ENCODE results near the gene NPW. TPM values are rescaled to one million over a fixed set of nuclear protein-coding genes. Genes with fewer than 3 reads are reported as not detected.

Gene NPW
- total RNA-seq, 1 donor, result not detected

GRCh38 chr16:2061526-2061925 is 41.9 kb downstream of the NPW start:
- Histone ChIP-seq H2AFZ (ENCODE audit: low read length) (no peak overlapping the region), H3K4me1 (ENCODE audit: insufficient read depth, low read length) (no peaks in the 10 kb centered on the region), H3K27ac (ENCODE audit: low read depth, low read length) (no peak overlapping the region), H3K36me3 (ENCODE audit: insufficient read depth, low read length) (peaks cover 42% of the 10 kb centered on the region), H3K27me3 (ENCODE audit: insufficient read depth, low read length) (no peaks in the 10 kb centered on the region), H3K4me2 (ENCODE audit: insufficient read depth, low read length) (no peak overlapping the region), H4K20me1 (ENCODE audit: insufficient read depth, low read length) (peaks cover 2% of the 10 kb centered on the region), H3K9me3 (ENCODE audit: low read depth, low read length) (no peaks in the 10 kb centered on the region), H3K4me3 (ENCODE audit: insufficient read depth, low read length) (no peak overlapping the region), H3K79me2 (ENCODE audit: insufficient read depth, low read length) (no peaks in the 10 kb centered on the region)
- DNase-seq (ENCODE audit: insufficient read length, low spot score, missing footprints), result no peak
- no peak for TF ChIP-seq CTCF (IDR thresholded peaks at IDR 0.05; ENCODE audit: extremely low read depth, low read depth, low read length)

GRCh38 chr16:2062801-2063200 is 43.2 kb downstream of the NPW start:
- Histone ChIP-seq H2AFZ (ENCODE audit: low read length) (no peak overlapping the region), H3K4me1 (ENCODE audit: insufficient read depth, low read length) (no peaks in the 10 kb centered on the region), H3K36me3 (ENCODE audit: insufficient read depth, low read length) (peaks cover 40% of the 10 kb centered on the region), H3K79me2 (ENCODE audit: insufficient read depth, low read length) (no peaks in the 10 kb centered on the region), H3K27ac (ENCODE audit: low read depth, low read length) (no peak overlapping the region), H3K4me2 (ENCODE audit: insufficient read depth, low read length) (no peak overlapping the region), H4K20me1 (ENCODE audit: insufficient read depth, low read length) (no peaks in the 10 kb centered on the region), H3K9me3 (ENCODE audit: low read depth, low read length) (no peaks in the 10 kb centered on the region), H3K4me3 (ENCODE audit: insufficient read depth, low read length) (no peak overlapping the region), H3K27me3 (ENCODE audit: insufficient read depth, low read length) (no peaks in the 10 kb centered on the region)
- no peak for TF ChIP-seq CTCF (IDR thresholded peaks at IDR 0.05; ENCODE audit: extremely low read depth, low read depth, low read length)
- DNase-seq (ENCODE audit: insufficient read length, low spot score, missing footprints), result no peak

- H2AFZ ChIP-seq (ENCODE audit: low read length), result no peak overlapping the region
- H4K20me1 ChIP-seq (ENCODE audit: insufficient read depth, low read length), result no peaks in the 10 kb centered on the region
- no peak for TF ChIP-seq CTCF (IDR thresholded peaks at IDR 0.05; ENCODE audit: extremely low read depth, low read depth, low read length)
These were observed 44.3 kb downstream of the NPW start for GRCh38 chr16:2063861-2064260.

GRCh38 chr16:2064368-2064945 is 44.9 kb downstream of the NPW start:
- Histone ChIP-seq H3K79me2 (ENCODE audit: insufficient read depth, low read length) (no peaks in the 10 kb centered on the region), H3K36me3 (ENCODE audit: insufficient read depth, low read length) (peaks cover 43% of the 10 kb centered on the region), H3K9me3 (ENCODE audit: low read depth, low read length) (no peaks in the 10 kb centered on the region), H2AFZ (ENCODE audit: low read length) (no peak overlapping the region), H3K4me1 (ENCODE audit: insufficient read depth, low read length) (no peaks in the 10 kb centered on the region), H3K4me3 (ENCODE audit: insufficient read depth, low read length) (no peak overlapping the region), H3K27ac (ENCODE audit: low read depth, low read length) (no peak overlapping the region), H3K27me3 (ENCODE audit: insufficient read depth, low read length) (no peaks in the 10 kb centered on the region), H3K4me2 (ENCODE audit: insufficient read depth, low read length) (no peak overlapping the region), H4K20me1 (ENCODE audit: insufficient read depth, low read length) (no peaks in the 10 kb centered on the region)
- no peak for TF ChIP-seq CTCF (IDR thresholded peaks at IDR 0.05; ENCODE audit: extremely low read depth, low read depth, low read length)
- DNase-seq (ENCODE audit: insufficient read length, low spot score, missing footprints), result no peak

More at GRCh38 chr16:2063861-2064260, 44.3 kb downstream of the NPW start:
- no peaks in the 10 kb centered on the region for H3K27me3 ChIP-seq (ENCODE audit: insufficient read depth, low read length)
- H3K27ac ChIP-seq (ENCODE audit: low read depth, low read length), result no peak overlapping the region
- H3K79me2 ChIP-seq (ENCODE audit: insufficient read depth, low read length), result no peaks in the 10 kb centered on the region
- no peaks in the 10 kb centered on the region for H3K9me3 ChIP-seq (ENCODE audit: low read depth, low read length)
- no peak overlapping the region for H3K4me2 ChIP-seq (ENCODE audit: insufficient read depth, low read length)
- DNase-seq (ENCODE audit: insufficient read length, low spot score, missing footprints), result no peak
- H3K36me3 ChIP-seq (ENCODE audit: insufficient read depth, low read length), result peaks cover 41% of the 10 kb centered on the region
- H3K4me3 ChIP-seq (ENCODE audit: insufficient read depth, low read length), result no peak overlapping the region
- H3K4me1 ChIP-seq (ENCODE audit: insufficient read depth, low read length), result no peaks in the 10 kb centered on the region
